SJSA1 (cell line): ENCODE results near the gene CACNA1E. TPM values are rescaled to one million over a fixed set of nuclear protein-coding genes. Genes with fewer than 3 reads are reported as not detected.

Experiments used
- DNase-seq, 2 experiments: peaks; one replicate each; pipeline ENCODE4 v3.0.0-alpha.2; 2015 to 2020; ENCODE audit warnings: low spot score in 2 of 2, low read depth in 1 of 2
- H3K27ac ChIP-seq: fragments of 250-450 bp; sonication (Bioruptor Pico); 2 replicates; pipeline ENCODE4 v1.5.1; 2020; ENCODE audit warnings: mild to moderate bottlenecking, moderate library complexity
- H3K27me3 ChIP-seq: fragments of 250-450 bp; sonication (Bioruptor Pico); replicated peaks from 2 replicates; pipeline ENCODE4 v1.5.1; 2020; ENCODE audit warnings: mild to moderate bottlenecking, moderate library complexity
- H3K36me3 ChIP-seq: fragments of 250-450 bp; sonication (Bioruptor Pico); 2 replicates; pipeline ENCODE4 v1.5.1; 2020; ENCODE audit warnings: mild to moderate bottlenecking
- H3K4me1 ChIP-seq: fragments of 250-450 bp; sonication (Bioruptor Pico); replicated peaks from 2 replicates; pipeline ENCODE4 v1.6.1; 2021; ENCODE audit warnings: mild to moderate bottlenecking
- H3K4me3 ChIP-seq: fragments of 250-450 bp; sonication (Bioruptor Pico); 2 replicates; pipeline ENCODE4 v1.5.1; 2020; ENCODE audit warnings: mild to moderate bottlenecking
- H3K9me3 ChIP-seq: fragments of 250-450 bp; sonication (Bioruptor Pico); replicated peaks from 2 replicates; pipeline ENCODE4 v1.5.1; 2020; ENCODE audit warnings: mild to moderate bottlenecking
- total RNA-seq: library from RNA; depleted of rRNA; stranded (reverse); fragments of >200 nt; shearing (Covaris generic); gene quantifications from 2 replicates; pipeline ENCODE4 v1.2.3, GENCODE V29; 2014

The CACNA1E gene
- total RNA-seq, 1 experiment from 2014 or later = not detected

DNA sequence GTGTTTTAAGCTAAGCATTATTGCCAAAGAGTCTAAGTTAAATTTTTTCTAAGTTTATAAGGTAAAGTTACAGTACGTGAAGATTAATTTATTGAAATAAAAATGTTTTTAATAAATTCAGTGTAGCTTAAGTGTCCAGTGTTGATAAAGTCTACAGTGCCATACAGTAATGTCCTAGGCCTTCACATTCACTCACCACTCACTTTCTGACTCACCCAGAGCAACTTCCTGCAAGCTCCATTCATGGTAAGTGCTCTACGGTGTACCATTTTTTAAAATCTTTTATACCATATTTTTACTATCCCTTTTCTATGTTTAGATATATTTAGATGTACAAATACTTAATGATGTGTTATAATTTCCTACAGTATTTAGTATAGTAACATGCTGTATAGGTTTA, 173.2 kb downstream of the CACNA1E start:
- Histone ChIP-seq H3K36me3 (no peaks in the 10 kb centered on the region), H3K27ac (no peak overlapping the region), H3K27me3 (no peaks in the 10 kb centered on the region), H3K9me3 (no peaks in the 10 kb centered on the region), H3K4me3 (no peak overlapping the region), H3K4me1 (no peaks in the 10 kb centered on the region)
- no peak for DNase-seq

DNA sequence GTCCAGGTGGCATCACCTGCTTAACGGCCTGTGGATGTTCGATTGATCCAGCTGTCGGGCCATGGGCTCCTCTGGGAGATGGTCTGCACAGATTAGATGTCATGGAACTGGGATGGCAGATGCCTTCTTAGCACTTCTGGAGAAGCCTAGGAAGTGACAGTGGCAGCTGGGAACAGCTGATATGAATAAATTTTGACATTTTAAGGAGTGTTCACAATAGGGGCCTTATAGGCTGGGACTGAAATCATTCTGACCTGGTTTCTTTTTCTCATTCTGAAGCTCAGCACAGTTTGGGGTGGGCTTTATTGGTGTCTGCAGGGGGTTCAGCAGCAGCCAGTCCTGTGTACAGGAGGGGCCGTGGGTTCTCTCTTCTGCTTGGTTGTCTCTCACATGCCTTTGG, 175.3 kb downstream of the CACNA1E start:
- Histone ChIP-seq H3K4me3 (no peak overlapping the region), H3K4me1 (no peaks in the 10 kb centered on the region), H3K27me3 (no peaks in the 10 kb centered on the region), H3K36me3 (no peaks in the 10 kb centered on the region), H3K9me3 (no peaks in the 10 kb centered on the region), H3K27ac (no peak overlapping the region)
- DNase-seq = no peak

DNA sequence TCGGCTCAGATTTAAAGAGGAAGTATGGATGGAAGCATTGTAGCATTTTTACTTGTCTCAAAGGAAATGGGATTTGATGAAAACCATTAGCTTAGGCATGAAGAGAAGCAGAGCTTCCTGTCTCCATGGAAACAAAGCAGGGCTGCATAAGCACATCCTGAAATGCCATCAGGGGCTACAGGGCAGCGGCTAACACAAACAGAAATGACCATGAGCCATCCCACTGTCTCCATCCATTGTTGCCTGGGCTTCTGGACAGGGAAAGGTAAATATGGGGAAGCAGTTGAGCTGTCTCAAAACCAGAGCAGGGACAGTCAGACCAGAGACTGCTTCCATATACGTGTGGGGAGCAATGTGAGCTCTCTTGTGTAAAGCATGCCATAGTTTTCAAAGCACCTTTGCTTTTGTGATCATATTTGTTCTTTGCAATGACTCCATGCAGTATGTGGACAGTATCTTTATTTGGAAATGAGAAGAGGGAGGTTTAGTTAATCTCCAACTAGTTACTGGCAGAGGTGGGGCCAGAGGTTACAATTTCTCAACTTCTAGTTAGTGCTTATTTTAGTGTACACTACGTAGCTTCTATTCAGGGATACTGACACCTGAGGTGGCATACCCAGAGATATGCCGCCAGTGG, 176.1 kb downstream of the CACNA1E start:
- no peaks in the 10 kb centered on the region for H3K27me3 ChIP-seq
- H3K27ac ChIP-seq = no peak overlapping the region
- no peaks in the 10 kb centered on the region for H3K9me3 ChIP-seq
- no peaks in the 10 kb centered on the region for H3K4me1 ChIP-seq
- no peak for DNase-seq
- H3K36me3 ChIP-seq = no peaks in the 10 kb centered on the region
- H3K4me3 ChIP-seq = no peak overlapping the region

DNA sequence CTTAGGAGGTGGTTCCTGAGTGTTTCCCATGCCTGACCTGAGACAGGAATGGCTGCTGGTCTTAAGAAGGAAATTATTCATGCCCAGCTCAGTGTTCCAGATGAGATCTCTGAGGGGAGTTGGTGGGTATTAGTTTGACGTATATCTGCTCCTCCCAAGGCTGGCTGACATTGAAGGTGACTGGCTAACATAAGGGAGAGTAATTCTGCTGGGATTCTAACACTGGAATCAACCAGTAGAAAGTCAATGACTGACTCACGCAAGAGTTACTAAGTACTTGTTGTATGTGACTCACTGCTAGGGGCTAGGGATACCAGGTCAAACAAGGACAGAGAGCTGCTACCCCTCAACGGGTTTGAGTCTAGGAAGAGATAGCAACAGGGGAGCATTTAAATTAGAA, 177.3 kb downstream of the CACNA1E start:
- DNase-seq = no peak
- Histone ChIP-seq H3K4me1 (no peaks in the 10 kb centered on the region), H3K27me3 (no peaks in the 10 kb centered on the region), H3K9me3 (no peaks in the 10 kb centered on the region), H3K27ac (no peak overlapping the region), H3K36me3 (no peaks in the 10 kb centered on the region), H3K4me3 (no peak overlapping the region)

DNA sequence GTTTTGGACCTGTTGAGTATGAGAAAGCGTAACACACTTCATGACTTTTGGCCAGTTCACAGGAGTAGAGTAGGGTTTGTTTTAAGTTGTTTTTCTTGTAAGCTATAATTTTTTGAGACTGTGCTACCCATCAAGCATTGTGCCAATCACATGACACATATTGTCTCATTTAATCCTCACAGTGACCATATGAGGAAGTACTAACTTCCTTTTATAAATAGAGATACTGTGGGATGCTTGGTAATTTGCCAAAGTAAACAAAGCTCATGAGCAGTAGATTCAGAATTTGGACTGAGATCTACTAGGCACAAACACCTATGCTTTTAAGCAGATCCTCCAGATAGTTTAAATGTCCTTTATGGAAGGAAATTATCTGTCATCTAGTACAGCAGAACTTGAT, 178.3 kb downstream of the CACNA1E start:
- Histone ChIP-seq H3K36me3 (no peaks in the 10 kb centered on the region), H3K27ac (no peak overlapping the region), H3K4me3 (no peak overlapping the region), H3K27me3 (no peaks in the 10 kb centered on the region), H3K4me1 (no peaks in the 10 kb centered on the region), H3K9me3 (no peaks in the 10 kb centered on the region)
- DNase-seq = no peak

DNA sequence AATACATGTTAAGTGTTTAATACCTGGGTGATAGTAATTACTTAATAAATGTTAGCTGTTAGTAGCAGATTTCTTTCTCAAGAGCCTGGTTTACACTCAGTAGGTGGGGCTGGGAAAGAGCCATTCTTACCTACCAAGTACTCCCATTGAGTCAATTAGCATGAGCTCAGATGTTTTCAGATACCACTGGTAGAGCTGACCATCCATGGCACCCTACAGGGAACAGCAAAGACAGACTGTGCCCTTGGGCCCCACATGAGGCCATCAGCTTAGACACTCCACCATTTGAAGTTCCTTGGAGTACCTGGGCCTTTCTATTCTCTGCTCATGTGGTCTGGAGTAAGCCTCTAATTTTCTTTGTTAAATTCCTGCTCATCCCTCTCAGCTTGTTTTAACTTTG, 179.3 kb downstream of the CACNA1E start:
- Histone ChIP-seq H3K36me3 (no peaks in the 10 kb centered on the region), H3K27ac (no peak overlapping the region), H3K4me1 (no peaks in the 10 kb centered on the region), H3K4me3 (no peak overlapping the region), H3K27me3 (no peaks in the 10 kb centered on the region), H3K9me3 (no peaks in the 10 kb centered on the region)
- DNase-seq = no peak

DNA sequence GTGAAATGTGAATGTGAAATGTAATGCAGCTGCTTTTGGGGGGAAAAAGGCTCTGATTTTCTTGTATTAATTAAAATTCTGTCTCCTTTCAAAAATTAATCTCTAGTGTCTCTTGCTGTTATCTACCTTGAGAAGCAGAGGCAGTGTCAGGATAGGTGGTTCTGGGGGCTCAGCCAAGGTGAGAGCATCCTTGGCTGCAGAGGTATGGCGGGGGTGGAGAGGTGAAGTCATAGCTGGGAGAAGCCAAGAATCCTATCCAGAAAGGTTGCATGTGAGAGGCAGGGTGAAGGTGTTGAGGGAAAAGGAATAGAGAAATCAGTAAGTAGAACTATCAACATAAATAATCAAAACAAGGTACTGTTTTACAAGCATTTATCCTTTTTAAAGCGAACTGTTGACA, 181.2 kb downstream of the CACNA1E start:
- Histone ChIP-seq H3K27ac (no peak overlapping the region), H3K9me3 (no peaks in the 10 kb centered on the region), H3K4me1 (no peaks in the 10 kb centered on the region), H3K4me3 (no peak overlapping the region), H3K36me3 (no peaks in the 10 kb centered on the region), H3K27me3 (no peaks in the 10 kb centered on the region)
- DNase-seq = no peak

DNA sequence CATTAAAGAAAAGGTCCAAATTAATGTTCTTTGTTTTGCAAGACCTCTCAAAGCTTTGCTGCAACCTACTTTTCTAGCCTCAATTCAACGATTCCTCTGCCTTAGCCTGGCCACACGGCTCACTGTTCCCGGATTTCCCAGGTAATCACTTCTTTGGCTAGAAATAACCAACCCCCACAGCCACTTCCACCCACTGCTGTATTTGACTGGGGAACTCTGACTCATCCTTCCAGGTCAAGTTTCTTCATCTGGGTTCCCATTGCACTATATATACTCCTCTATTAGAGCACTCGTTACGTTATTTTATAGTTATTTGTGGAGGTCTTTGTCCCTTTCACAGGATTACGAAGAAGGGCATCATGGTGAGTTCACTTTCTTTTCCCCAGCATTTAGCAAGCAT, 185.9 kb downstream of the CACNA1E start:
- H3K27me3 ChIP-seq = no peaks in the 10 kb centered on the region
- H3K4me3 ChIP-seq = no peak overlapping the region
- no peaks in the 10 kb centered on the region for H3K36me3 ChIP-seq
- no peaks in the 10 kb centered on the region for H3K9me3 ChIP-seq
- no peaks in the 10 kb centered on the region for H3K4me1 ChIP-seq
- H3K27ac ChIP-seq = no peak overlapping the region
- DNase-seq = no peak

DNA sequence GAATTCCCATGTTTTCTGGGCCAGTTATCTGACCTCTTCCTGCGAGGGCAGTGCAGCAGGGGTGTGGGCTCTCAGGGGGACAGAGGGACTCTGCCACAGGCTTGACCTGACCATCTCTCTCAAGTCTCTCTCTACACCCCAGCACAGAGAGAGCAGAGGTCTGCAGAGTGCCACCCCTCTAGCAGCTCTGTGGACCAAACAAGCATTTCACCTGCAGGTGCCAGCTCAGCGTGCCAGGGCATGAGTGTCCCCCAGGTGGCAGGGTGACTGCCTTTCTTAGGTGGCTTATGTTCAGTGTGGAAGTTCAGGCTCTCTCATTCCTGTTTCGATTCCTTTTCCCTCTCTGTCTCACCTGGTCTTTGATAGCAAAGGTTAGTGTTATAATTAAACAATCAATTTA, 191.3 kb downstream of the CACNA1E start:
- DNase-seq = no peak
- no peak overlapping the region for H3K4me3 ChIP-seq
- no peak overlapping the region for H3K27ac ChIP-seq
- no peaks in the 10 kb centered on the region for H3K4me1 ChIP-seq
- H3K27me3 ChIP-seq = no peaks in the 10 kb centered on the region; the same call in 1 of the 2 replicates
- no peaks in the 10 kb centered on the region for H3K9me3 ChIP-seq
- H3K36me3 ChIP-seq = no peaks in the 10 kb centered on the region

DNA sequence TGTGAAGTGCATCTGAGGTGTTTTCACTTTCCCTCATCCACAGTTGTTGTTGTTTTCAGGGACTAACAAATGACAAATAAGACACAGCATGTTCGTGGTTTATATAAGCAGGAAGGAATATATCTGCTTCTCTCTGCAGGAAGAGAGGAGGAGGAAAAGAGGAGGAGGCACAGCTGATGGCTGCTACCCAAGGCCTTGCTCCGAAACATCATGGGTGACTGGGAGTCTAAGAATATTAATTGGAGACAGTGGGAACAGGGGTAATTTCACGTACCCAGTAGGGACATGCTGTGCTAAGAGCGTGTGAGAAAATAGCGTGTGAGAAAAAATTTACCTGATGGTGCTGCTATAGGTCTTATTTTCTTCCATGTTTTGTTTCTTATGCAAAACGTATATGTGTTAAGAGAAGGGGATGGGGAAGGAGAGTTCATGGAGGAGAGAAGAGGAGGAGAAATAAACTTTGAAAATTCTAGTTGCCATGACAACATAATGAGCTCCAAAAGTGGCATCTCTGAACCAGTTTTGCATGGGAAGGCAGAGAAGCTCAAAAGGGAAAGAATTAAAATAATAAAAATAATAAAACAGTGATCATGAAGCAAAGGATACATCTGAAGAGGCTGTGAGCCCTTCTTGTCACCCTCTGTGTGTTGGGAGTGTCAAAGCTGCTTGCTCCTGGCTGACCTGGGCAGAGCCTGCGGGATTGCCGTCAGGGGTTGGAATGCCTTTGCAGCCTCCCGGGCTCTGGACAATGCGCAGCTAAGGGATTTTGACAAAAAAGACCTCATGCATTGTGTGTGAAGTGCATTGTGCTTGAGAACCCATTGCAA, 192.0 kb downstream of the CACNA1E start:
- DNase-seq = no peak
- no peaks in the 10 kb centered on the region for H3K36me3 ChIP-seq

DNA sequence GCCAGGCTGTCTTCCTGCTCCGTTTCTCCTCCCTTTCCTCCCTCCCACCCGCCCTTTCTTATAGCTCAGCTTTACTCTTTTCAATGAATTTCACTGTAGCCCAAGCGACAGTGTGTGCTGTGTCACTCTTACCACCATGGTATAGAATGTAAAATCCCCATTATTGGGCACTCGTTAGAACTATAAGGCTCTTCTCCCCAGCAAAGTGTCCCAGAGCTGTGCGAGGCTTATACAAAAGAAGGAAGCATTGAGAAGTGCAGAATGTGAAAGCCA, 192.5 kb downstream of the CACNA1E start:
- Histone ChIP-seq H3K4me3 (no peak overlapping the region), H3K27ac (no peak overlapping the region), H3K27me3 (no peaks in the 10 kb centered on the region; the same call in 1 of the 2 replicates), H3K9me3 (no peaks in the 10 kb centered on the region), H3K36me3 (no peaks in the 10 kb centered on the region), H3K4me1 (no peaks in the 10 kb centered on the region)
- no peak for DNase-seq

More for the DNA sequence above, 192.0 kb downstream of the CACNA1E start:
- no peaks in the 10 kb centered on the region; the same call in 1 of the 2 replicates for H3K27me3 ChIP-seq
- no peak overlapping the region for H3K4me3 ChIP-seq
- no peak overlapping the region for H3K27ac ChIP-seq
- no peaks in the 10 kb centered on the region for H3K9me3 ChIP-seq
- H3K4me1 ChIP-seq = no peaks in the 10 kb centered on the region

DNA sequence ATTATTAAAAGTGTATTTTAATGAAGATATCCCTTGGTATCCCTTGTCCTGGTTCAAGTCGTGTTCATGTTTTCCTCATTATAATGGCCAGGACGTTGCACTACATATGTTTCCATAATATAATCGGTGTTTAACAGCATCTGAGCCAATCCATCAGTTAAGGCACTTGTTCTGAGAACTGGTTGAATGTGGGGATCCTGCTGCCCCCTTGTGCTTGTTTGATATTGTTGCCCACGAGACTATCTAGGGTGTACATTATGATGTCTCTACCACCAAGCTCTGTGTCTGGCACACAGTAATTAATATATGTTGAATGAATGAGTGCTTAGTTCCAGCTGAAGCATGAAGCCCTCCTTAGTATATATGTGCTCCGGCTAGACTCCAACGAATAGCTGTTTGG, 193.0 kb downstream of the CACNA1E start:
- no peaks in the 10 kb centered on the region; the same call in 1 of the 2 replicates for H3K27me3 ChIP-seq
- no peak overlapping the region for H3K4me3 ChIP-seq
- H3K9me3 ChIP-seq = no peaks in the 10 kb centered on the region
- H3K27ac ChIP-seq = no peak overlapping the region
- no peaks in the 10 kb centered on the region for H3K36me3 ChIP-seq
- DNase-seq = no peak
- no peaks in the 10 kb centered on the region for H3K4me1 ChIP-seq

DNA sequence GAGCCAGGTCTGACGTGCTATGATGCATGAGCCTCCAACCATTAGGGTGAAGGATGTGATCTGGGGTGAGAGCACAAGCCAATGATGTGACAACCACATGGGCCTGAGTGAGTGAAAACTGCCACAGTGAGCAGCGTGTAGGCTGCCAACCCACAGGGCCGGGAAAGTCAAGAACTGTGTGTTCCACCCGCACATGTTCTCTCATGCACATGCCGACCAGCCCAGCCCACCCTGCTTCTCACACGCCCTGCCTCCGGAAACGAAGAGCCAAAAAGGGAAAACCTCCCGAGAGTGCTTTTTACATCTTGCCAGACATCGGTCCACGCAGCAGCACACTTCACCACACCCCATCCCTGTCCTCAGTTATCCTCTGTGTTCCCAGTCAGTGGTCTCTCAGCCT, 197.0 kb downstream of the CACNA1E start:
- H3K9me3 ChIP-seq = no peaks in the 10 kb centered on the region
- H3K36me3 ChIP-seq = no peaks in the 10 kb centered on the region
- no peak for DNase-seq
- H3K4me1 ChIP-seq = no peaks in the 10 kb centered on the region
- no peaks in the 10 kb centered on the region; the same call in 1 of the 2 replicates for H3K27me3 ChIP-seq
- no peak overlapping the region for H3K4me3 ChIP-seq
- no peak overlapping the region for H3K27ac ChIP-seq

DNA sequence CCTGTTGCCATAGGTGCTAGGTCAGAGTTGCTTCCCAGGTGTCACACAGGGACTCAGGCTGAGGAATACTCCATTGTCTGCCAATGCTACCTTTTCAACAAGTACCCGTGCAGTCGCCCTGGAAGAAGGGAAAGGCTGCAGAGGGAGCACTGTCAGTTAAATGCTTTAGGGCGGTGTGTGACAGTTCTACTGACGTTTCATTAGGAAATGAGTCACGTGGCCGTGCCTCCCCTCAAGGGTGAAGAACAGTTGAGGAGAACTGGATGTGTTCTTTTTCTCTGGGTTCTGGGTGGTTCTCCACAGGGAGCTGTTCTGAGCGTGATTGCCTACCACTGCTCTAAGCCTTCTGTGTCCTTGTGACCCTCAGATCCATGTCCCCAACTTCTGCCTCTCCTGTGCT, 197.6 kb downstream of the CACNA1E start:
- Histone ChIP-seq H3K27me3 (no peaks in the 10 kb centered on the region; the same call in 1 of the 2 replicates), H3K27ac (no peak overlapping the region), H3K4me3 (no peak overlapping the region), H3K9me3 (no peaks in the 10 kb centered on the region), H3K36me3 (no peaks in the 10 kb centered on the region), H3K4me1 (no peaks in the 10 kb centered on the region)
- DNase-seq = no peak
